Measurements from ENCODE around the gene DMRT1. TPM values are rescaled to one million over a fixed set of nuclear protein-coding genes. Genes with fewer than 3 reads are reported as not detected.
A peak's percentile ranks its signal among the peaks of the same experiment; 100 is the strongest.

Gene DMRT1
- total and polyA plus RNA-seq, 2 donors from 2014 or later = not detected

GRCh38 chr9:974031-974995 lies 132.8 kb downstream of the DMRT1 start:
- peak in 1 of 5 donors; percentile 71 for DNase-seq
- Histone ChIP-seq H3K27me3 (ENCODE audit: control insufficient read depth, insufficient read depth, low read length) (peaks cover 64% of the 10 kb centered on the region), H3K27ac (ENCODE audit: low read depth in 2 of 2, low read length in 2 of 2) (no peak overlapping the region), H3K36me3 (ENCODE audit: control insufficient read depth in 2 of 3, insufficient read depth in 3 of 3, low read length in 3 of 3) (no peaks in the 10 kb centered on the region), H3K9me3 (ENCODE audit: control insufficient read depth in 2 of 3, insufficient read depth in 1 of 3, low read length in 3 of 3) (peaks cover 0 to 3% (median 0%) of the 10 kb centered on the region in 3 donors), H3K4me1 (ENCODE audit: control insufficient read depth in 2 of 3, insufficient read depth in 2 of 3, low read depth in 1 of 3, low read length in 3 of 3) (peaks cover 0 to 3% (median 0%) of the 10 kb centered on the region in 3 donors), H3K4me3 (ENCODE audit: low read length in 3 of 3) (no peak overlapping the region), H3K9ac (ENCODE audit: low read length in 3 of 3) (no peak overlapping the region)
- no peak for TF ChIP-seq CTCF (IDR thresholded peaks at IDR 0.05; ENCODE audit: borderline replicate concordance, extremely low read depth, insufficient read depth)
- intact Hi-C loops (cut with DNase I) = no loop called here
- FAIRE-seq = no peak

- Histone ChIP-seq H3K9ac (ENCODE audit: low read length in 3 of 3) (no peak overlapping the region), H3K27me3 (ENCODE audit: control insufficient read depth, insufficient read depth, low read length) (peaks cover 66% of the 10 kb centered on the region), H3K36me3 (ENCODE audit: control insufficient read depth in 2 of 3, insufficient read depth in 3 of 3, low read length in 3 of 3) (no peaks in the 10 kb centered on the region), H3K9me3 (ENCODE audit: control insufficient read depth in 2 of 3, insufficient read depth in 1 of 3, low read length in 3 of 3) (peaks cover 0 to 3% (median 0%) of the 10 kb centered on the region in 3 donors), H3K4me1 (ENCODE audit: control insufficient read depth in 2 of 3, insufficient read depth in 2 of 3, low read depth in 1 of 3, low read length in 3 of 3) (no peaks in the 10 kb centered on the region), H3K4me3 (ENCODE audit: low read length in 3 of 3) (no peak overlapping the region), H3K27ac (ENCODE audit: low read depth in 2 of 2, low read length in 2 of 2) (no peak overlapping the region)
- intact Hi-C loops (cut with DNase I) = no loop called here
- DNase-seq (peak in 1 of 5 donors; percentile 42), FAIRE-seq (no peak)
- no peak for TF ChIP-seq CTCF (IDR thresholded peaks at IDR 0.05; ENCODE audit: borderline replicate concordance, extremely low read depth, insufficient read depth)
Measured at GRCh38 chr9:974996-975739, 133.7 kb downstream of the DMRT1 start.

- no peak for FAIRE-seq
- peaks cover 66% of the 10 kb centered on the region for H3K27me3 ChIP-seq (ENCODE audit: control insufficient read depth, insufficient read depth, low read length)
- no peaks in the 10 kb centered on the region for H3K36me3 ChIP-seq (ENCODE audit: control insufficient read depth in 2 of 3, insufficient read depth in 3 of 3, low read length in 3 of 3)
- peaks cover 0 to 3% (median 0%) of the 10 kb centered on the region in 3 donors for H3K9me3 ChIP-seq (ENCODE audit: control insufficient read depth in 2 of 3, insufficient read depth in 1 of 3, low read length in 3 of 3)
- H3K4me1 ChIP-seq (ENCODE audit: control insufficient read depth in 2 of 3, insufficient read depth in 2 of 3, low read depth in 1 of 3, low read length in 3 of 3) = no peaks in the 10 kb centered on the region
- no peak overlapping the region for H3K4me3 ChIP-seq (ENCODE audit: low read length in 3 of 3)
- H3K27ac ChIP-seq (ENCODE audit: low read depth in 2 of 2, low read length in 2 of 2) = no peak overlapping the region
- intact Hi-C loops (cut with DNase I) = no loop called here
- H3K9ac ChIP-seq (ENCODE audit: low read length in 3 of 3) = no peak overlapping the region
- no peak for DNase-seq
- no peak for TF ChIP-seq CTCF (IDR thresholded peaks at IDR 0.05; ENCODE audit: borderline replicate concordance, extremely low read depth, insufficient read depth)
Measured at GRCh38 chr9:975740-976257, 134.3 kb downstream of the DMRT1 start.
